PFSK-1 (cell line): Measurements from ENCODE around the gene SLC13A2.

Experiments used
- FOXP2 ChIP-seq: optimal IDR thresholded peaks from 2 replicates; pipeline ENCODE3; 2011; ENCODE audit warnings: borderline replicate concordance, control low read depth, inconsistent platforms; ENCODE audit not compliant: insufficient read depth; ENCODE audit errors: extremely low read length, extremely low read depth
- POLR2AphosphoS5 ChIP-seq: IDR thresholded peaks from 2 replicates; pipeline ENCODE4 v1.6.1; 2012; ENCODE audit warnings: low read depth, mild to moderate bottlenecking, control low read depth, low read length, moderate library complexity
- SIN3A ChIP-seq: IDR thresholded peaks from 2 replicates; pipeline ENCODE4 v1.6.1; 2012; ENCODE audit warnings: mild to moderate bottlenecking, low read length, moderate library complexity, borderline replicate concordance; ENCODE audit not compliant: insufficient read depth
- TAF1 ChIP-seq: IDR thresholded peaks from 2 replicates; pipeline ENCODE4 v1.6.1; 2012; ENCODE audit warnings: low read length, control low read depth, borderline replicate concordance; ENCODE audit not compliant: insufficient read depth
- TF ChIP-seq, protein P1 (sequence below), 2 experiments: IDR thresholded peaks; 2 replicates each; pipeline versions ENCODE4 v1.6.1 to v1.8.0; 2011 to 2012; ENCODE audit warnings: low read depth in 2 of 2, low read length in 2 of 2, control low read depth in 1 of 2, inconsistent platforms in 1 of 2, mild to moderate bottlenecking in 1 of 2, moderate library complexity in 1 of 2; ENCODE audit not compliant: insufficient read depth in 1 of 2

The SLC13A2 gene

DNA sequence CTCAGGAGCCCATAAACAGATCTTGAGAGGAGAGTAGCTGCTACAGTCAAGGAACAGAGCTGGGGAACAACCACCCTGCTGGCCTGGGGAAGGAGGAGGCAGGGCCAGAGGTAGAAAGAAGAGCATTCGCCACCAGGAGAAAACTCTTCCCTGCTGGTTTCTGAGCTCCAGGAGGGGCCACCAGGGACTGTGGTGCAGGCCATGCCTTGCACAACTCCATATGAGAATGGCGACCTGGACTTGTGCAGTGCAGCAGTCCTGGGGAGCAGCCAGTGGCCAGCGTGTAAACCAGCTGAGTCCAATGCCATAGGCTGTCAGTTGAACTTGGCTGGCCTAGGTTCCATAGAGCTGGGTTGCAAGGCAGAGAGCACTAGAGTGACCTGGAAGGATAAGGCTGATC, 11.6 kb downstream of the SLC13A2 start:
- TF ChIP-seq TAF1 (no peak), FOXP2 (no peak)

DNA sequence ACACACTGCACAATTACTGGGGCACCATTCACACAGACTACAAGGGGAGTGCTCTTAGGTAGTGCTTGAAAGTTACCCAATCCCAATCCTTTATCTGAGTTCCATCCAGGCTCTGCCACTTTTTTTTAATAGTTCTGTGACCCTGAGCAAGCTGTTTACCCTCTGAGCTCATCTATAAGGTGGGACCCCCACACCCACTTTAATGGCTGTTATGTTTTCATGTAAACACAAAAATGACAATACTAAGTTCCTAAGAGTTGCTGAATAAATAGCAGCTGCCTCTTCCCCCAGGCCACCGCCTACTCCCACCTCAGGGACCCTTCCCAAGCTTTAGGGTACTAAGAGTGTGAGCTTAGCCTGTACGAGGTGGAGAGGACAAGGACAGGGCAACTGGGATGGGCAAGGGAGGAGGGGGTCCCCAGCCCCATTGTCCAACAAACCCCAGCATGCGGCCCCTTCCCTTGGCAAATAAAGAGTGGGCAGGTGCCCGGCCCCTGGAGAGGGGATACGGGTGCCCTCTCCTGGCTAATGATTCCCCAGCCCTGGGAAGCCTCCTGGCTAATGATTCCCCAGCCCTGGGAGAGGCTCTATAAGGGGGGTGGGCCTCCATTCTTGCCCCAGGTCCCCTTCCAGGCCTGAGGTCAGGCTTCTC, 14.6 kb downstream of the SLC13A2 start:
- TF ChIP-seq POLR2AphosphoS5 (no peak), FOXP2 (no peak), SIN3A (no peak)

DNA sequence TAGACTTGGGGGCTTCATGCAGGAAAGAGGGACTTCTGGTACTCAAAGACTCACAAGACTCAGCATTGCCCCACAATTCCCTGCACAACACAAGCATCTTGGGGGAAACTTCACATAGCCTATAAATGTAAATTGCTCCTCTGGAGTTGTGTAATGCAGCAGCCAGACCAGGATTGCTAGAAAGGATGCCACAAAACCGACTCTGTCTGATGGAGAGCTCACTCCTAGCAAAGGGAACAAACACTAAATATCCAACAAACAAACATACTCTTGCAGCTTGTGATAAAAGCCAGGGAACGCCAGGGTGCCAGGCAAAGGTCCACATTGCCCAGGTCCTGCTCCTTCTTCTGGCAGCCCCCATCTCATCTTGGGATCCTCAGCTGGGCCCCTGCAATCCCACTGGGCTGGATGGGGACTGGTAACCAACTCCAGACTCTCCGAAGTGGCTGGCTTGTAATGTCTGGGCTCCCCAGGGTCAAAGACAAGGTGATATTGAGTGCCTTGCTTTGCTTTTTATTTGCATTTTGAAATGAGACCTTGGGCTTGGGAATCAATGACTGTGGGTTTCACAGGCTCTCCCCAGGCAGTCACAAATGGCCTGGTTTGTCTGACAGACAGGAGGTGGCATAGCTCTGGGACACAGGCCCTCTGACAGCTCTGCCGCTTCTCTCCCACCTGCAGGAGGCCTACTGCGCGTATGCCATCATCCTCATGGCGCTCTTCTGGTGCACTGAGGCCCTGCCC, 15.3 kb downstream of the SLC13A2 start:
- no peak for TF ChIP-seq FOXP2
- no peak for TF ChIP-seq POLR2AphosphoS5
- TF ChIP-seq, protein P1, sequence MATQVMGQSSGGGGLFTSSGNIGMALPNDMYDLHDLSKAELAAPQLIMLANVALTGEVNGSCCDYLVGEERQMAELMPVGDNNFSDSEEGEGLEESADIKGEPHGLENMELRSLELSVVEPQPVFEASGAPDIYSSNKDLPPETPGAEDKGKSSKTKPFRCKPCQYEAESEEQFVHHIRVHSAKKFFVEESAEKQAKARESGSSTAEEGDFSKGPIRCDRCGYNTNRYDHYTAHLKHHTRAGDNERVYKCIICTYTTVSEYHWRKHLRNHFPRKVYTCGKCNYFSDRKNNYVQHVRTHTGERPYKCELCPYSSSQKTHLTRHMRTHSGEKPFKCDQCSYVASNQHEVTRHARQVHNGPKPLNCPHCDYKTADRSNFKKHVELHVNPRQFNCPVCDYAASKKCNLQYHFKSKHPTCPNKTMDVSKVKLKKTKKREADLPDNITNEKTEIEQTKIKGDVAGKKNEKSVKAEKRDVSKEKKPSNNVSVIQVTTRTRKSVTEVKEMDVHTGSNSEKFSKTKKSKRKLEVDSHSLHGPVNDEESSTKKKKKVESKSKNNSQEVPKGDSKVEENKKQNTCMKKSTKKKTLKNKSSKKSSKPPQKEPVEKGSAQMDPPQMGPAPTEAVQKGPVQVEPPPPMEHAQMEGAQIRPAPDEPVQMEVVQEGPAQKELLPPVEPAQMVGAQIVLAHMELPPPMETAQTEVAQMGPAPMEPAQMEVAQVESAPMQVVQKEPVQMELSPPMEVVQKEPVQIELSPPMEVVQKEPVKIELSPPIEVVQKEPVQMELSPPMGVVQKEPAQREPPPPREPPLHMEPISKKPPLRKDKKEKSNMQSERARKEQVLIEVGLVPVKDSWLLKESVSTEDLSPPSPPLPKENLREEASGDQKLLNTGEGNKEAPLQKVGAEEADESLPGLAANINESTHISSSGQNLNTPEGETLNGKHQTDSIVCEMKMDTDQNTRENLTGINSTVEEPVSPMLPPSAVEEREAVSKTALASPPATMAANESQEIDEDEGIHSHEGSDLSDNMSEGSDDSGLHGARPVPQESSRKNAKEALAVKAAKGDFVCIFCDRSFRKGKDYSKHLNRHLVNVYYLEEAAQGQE (IDR thresholded peaks at IDR 0.05; ENCODE audit: insufficient read depth in 1 of 2, low read depth in 2 of 2, low read length in 2 of 2) = no peak
- TF ChIP-seq SIN3A = no peak
- no peak for TF ChIP-seq TAF1

DNA sequence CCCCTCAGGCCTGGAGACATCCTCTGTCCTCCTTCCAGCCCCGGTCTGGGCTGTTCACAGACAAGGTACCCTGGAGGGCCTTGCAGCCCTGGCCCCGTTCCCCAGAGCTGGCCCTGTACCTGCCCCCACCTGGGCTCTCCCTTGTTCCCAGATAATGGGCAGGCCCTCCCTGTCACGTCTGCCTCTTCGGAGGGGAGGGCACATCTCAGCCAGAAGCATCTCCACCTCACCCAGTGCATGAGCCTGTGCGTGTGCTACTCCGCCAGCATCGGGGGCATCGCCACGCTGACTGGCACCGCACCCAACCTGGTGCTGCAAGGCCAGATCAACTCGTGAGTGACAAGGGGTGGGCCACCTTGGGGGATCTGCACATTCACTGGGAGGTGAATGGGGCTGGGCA, 17.8 kb downstream of the SLC13A2 start:
- TF ChIP-seq TAF1 = no peak
- TF ChIP-seq, protein P1 (IDR thresholded peaks at IDR 0.05; ENCODE audit: insufficient read depth in 1 of 2, low read depth in 2 of 2, low read length in 2 of 2) = no peak
- no peak for TF ChIP-seq SIN3A
- TF ChIP-seq FOXP2 = no peak
- no peak for TF ChIP-seq POLR2AphosphoS5

DNA sequence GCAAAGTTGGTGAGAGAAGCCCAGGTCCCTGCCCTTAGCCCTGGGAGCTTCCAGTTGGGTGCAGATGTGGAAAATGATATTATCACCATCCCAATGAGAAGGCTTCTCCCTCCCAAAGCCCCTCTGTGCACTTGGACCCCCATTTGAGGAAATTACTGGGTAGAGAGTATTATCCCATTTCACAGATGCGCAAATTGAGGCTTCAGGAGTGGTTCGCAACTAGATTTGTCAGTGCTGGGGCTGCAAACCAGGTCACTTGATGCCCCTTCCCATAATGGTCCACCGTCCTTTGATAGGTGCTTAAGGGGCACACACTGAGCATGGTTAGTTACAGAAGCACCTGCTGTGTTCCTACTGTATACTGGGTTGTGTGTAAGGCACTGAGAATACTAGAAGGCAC, 18.4 kb downstream of the SLC13A2 start:
- TF ChIP-seq SIN3A (no peak), TAF1 (no peak), POLR2AphosphoS5 (no peak), FOXP2 (no peak)
- TF ChIP-seq, protein P1 (IDR thresholded peaks at IDR 0.05; ENCODE audit: insufficient read depth in 1 of 2, low read depth in 2 of 2, low read length in 2 of 2) = no peak
